ENCODE results near the gene MYOG.
A peak's percentile ranks its signal among the peaks of the same experiment; 100 is the strongest.

MYOG gene

GRCh38 chr1:203072002-203072602 lies 13.7 kb downstream of the MYOG start:
- no peak for TF ChIP-seq MAX (IDR thresholded peaks at IDR 0.05; ENCODE audit: low read depth, low read length)
- no peak for TF ChIP-seq MYC (IDR thresholded peaks at IDR 0.05; ENCODE audit: low read depth, low read length)
- TF ChIP-seq CTCF (IDR thresholded peaks at IDR 0.05; ENCODE audit: low read depth, low read length): no peak
- no peak for TF ChIP-seq POLR2A (IDR thresholded peaks at IDR 0.05; ENCODE audit: extremely low read depth, insufficient read length)
- H3K4me3 ChIP-seq (ENCODE audit: low read depth, low read length): no peak overlapping the region
- DNase-seq (ENCODE audit: low read depth): no peak

- peak; percentile 69 for DNase-seq (ENCODE audit: low read depth)
- no peak overlapping the region for H3K4me3 ChIP-seq (ENCODE audit: low read depth, low read length)
- TF ChIP-seq POLR2A (IDR thresholded peaks at IDR 0.05; ENCODE audit: extremely low read depth, insufficient read length): no peak
- TF ChIP-seq MAX (IDR thresholded peaks at IDR 0.05; ENCODE audit: low read depth, low read length): peak; percentile 26; the same call in 1 of the 2 replicates
- peak; percentile 40 for TF ChIP-seq MYC (IDR thresholded peaks at IDR 0.05; ENCODE audit: low read depth, low read length)
Measured at GRCh38 chr1:203069030-203069747, 16.6 kb downstream of the MYOG start.

- no peak overlapping the region for H3K4me3 ChIP-seq (ENCODE audit: low read depth, low read length)
- TF ChIP-seq MYC (IDR thresholded peaks at IDR 0.05; ENCODE audit: low read depth, low read length) (no peak), MAX (IDR thresholded peaks at IDR 0.05; ENCODE audit: low read depth, low read length) (no peak), POLR2A (IDR thresholded peaks at IDR 0.05; ENCODE audit: extremely low read depth, insufficient read length) (no peak), CTCF (IDR thresholded peaks at IDR 0.05; ENCODE audit: low read depth, low read length) (no peak)
- DNase-seq (ENCODE audit: low read depth): no peak
Measured at GRCh38 chr1:203066965-203067364, 18.8 kb downstream of the MYOG start.

GRCh38 chr1:203065986-203066385 lies 19.8 kb downstream of the MYOG start:
- TF ChIP-seq MYC (IDR thresholded peaks at IDR 0.05; ENCODE audit: low read depth, low read length) (no peak), POLR2A (IDR thresholded peaks at IDR 0.05; ENCODE audit: extremely low read depth, insufficient read length) (no peak), CTCF (IDR thresholded peaks at IDR 0.05; ENCODE audit: low read depth, low read length) (no peak), MAX (IDR thresholded peaks at IDR 0.05; ENCODE audit: low read depth, low read length) (no peak)
- H3K4me3 ChIP-seq (ENCODE audit: low read depth, low read length): no peak overlapping the region
- DNase-seq (ENCODE audit: low read depth): no peak

GRCh38 chr1:203065191-203065590 lies 20.6 kb downstream of the MYOG start:
- DNase-seq (ENCODE audit: low read depth): no peak
- TF ChIP-seq MAX (IDR thresholded peaks at IDR 0.05; ENCODE audit: low read depth, low read length) (no peak), POLR2A (IDR thresholded peaks at IDR 0.05; ENCODE audit: extremely low read depth, insufficient read length) (no peak), MYC (IDR thresholded peaks at IDR 0.05; ENCODE audit: low read depth, low read length) (no peak), CTCF (IDR thresholded peaks at IDR 0.05; ENCODE audit: low read depth, low read length) (no peak)
- no peak overlapping the region for H3K4me3 ChIP-seq (ENCODE audit: low read depth, low read length)

- TF ChIP-seq MAX (IDR thresholded peaks at IDR 0.05; ENCODE audit: low read depth, low read length) (no peak), MYC (IDR thresholded peaks at IDR 0.05; ENCODE audit: low read depth, low read length) (no peak), CTCF (IDR thresholded peaks at IDR 0.05; ENCODE audit: low read depth, low read length) (no peak), POLR2A (IDR thresholded peaks at IDR 0.05; ENCODE audit: extremely low read depth, insufficient read length) (no peak)
Measured at GRCh38 chr1:203063287-203063686, 22.5 kb downstream of the MYOG start.

More at GRCh38 chr1:203063287-203063686, 22.5 kb downstream of the MYOG start:
- H3K4me3 ChIP-seq (ENCODE audit: low read depth, low read length): no peak overlapping the region
- no peak for DNase-seq (ENCODE audit: low read depth)

Data from NB4 (cell line).